Measurements from ENCODE around the gene ART1.

ART1 gene

DNA sequence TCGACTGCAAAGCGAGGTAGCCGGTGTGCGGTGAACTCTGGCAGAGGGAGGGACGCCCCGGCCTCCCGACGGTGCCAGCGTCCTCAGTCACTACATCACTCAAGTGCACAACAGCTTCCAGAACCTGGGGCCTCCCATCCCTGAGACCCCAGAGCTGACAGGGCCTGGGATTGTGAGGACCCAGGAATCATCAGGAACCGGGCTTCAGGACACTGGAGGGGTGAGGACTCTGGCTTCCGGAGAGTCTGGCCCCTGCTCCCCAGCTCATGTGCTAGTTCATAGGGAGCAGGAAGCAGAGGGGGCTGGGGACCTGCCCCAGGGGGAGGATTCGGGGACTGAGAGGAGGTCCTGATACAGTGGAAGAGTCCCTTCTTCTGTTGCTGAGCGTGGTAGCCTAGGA, 7.7 kb upstream of the ART1 start:
- no peak for DNase-seq
- TF ChIP-seq CTCF (IDR thresholded peaks at IDR 0.05; ENCODE audit: low read depth, low read length, missing control alignments), result no peak
- Histone ChIP-seq H3K27me3 (replicated peaks) (no peaks in the 10 kb centered on the region), H3K36me3 (replicated peaks) (no peaks in the 10 kb centered on the region), H3K27ac (no peak overlapping the region), H3K4me3 (ENCODE audit: low read depth, low read length) (no peak overlapping the region)
- in situ Hi-C loops (cut with HindIII; ENCODE audit: low pct_ligation_motif_present, low sequenced_read_pairs), result no loop called here

DNA sequence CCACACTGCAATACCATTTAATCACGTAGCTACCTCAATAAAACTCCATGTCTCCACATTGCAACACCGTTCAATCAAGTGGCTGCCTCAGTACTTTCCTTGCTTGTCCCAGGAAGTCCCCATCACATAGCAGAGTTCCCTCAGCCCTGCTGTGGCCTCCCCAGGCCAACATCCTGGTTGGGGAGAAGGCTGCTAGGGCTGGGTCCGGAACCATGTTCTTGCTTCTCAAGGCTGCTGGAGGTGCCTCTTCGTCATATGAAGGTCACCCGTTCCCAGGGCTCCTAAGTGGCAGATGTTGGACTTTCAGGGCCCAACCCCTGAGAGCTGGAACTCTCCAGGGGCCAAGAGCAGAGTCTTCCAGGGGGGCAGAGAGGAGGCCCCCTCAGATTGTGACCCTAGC, 6.4 kb upstream of the ART1 start:
- no peak for DNase-seq
- no peak for TF ChIP-seq CTCF (IDR thresholded peaks at IDR 0.05; ENCODE audit: low read depth, low read length, missing control alignments)
- H3K36me3 ChIP-seq (replicated peaks), result no peaks in the 10 kb centered on the region
- H3K27ac ChIP-seq, result no peak overlapping the region
- H3K27me3 ChIP-seq (replicated peaks), result no peaks in the 10 kb centered on the region
- in situ Hi-C loops (cut with HindIII; ENCODE audit: low pct_ligation_motif_present, low sequenced_read_pairs), result no loop called here
- H3K4me3 ChIP-seq (ENCODE audit: low read depth, low read length), result no peak overlapping the region

GRCh38 chr11:3639841-3640240, 5.1 kb upstream of the ART1 start:
- in situ Hi-C loops (cut with HindIII; ENCODE audit: low pct_ligation_motif_present, low sequenced_read_pairs), result no loop called here
- no peaks in the 10 kb centered on the region for H3K36me3 ChIP-seq (replicated peaks)
- no peaks in the 10 kb centered on the region for H3K27me3 ChIP-seq (replicated peaks)
- TF ChIP-seq CTCF (IDR thresholded peaks at IDR 0.05; ENCODE audit: low read depth, low read length, missing control alignments), result no peak
- H3K4me3 ChIP-seq (ENCODE audit: low read depth, low read length), result no peak overlapping the region
- no peak for DNase-seq
- no peak overlapping the region for H3K27ac ChIP-seq

DNA sequence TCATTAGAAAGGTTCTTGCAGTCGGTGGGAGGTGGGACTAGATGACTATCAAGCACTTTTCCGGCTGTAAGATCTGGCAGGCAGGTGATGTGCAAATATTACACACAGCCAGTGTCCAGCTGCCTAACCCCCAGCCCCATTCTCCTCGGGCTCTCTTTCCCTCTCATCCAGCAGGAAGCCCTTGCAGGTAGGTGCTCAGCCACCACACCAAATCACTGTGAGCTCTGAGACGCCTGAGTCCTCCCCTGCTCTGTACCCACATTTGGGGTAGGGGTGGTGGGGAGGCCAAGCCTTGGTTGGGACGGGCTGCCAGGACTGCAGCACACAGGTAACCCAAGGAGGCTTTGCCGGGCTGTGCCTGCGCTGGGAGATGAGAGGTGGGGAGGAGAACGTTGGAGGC, 3.7 kb upstream of the ART1 start:
- H3K27me3 ChIP-seq (replicated peaks), result no peaks in the 10 kb centered on the region
- H3K27ac ChIP-seq, result no peak overlapping the region
- H3K4me3 ChIP-seq (ENCODE audit: low read depth, low read length), result no peak overlapping the region
- H3K36me3 ChIP-seq (replicated peaks), result no peaks in the 10 kb centered on the region
- no peak for TF ChIP-seq CTCF (IDR thresholded peaks at IDR 0.05; ENCODE audit: low read depth, low read length, missing control alignments)
- in situ Hi-C loops (cut with HindIII; ENCODE audit: low pct_ligation_motif_present, low sequenced_read_pairs), result no loop called here
- DNase-seq, result no peak

DNA sequence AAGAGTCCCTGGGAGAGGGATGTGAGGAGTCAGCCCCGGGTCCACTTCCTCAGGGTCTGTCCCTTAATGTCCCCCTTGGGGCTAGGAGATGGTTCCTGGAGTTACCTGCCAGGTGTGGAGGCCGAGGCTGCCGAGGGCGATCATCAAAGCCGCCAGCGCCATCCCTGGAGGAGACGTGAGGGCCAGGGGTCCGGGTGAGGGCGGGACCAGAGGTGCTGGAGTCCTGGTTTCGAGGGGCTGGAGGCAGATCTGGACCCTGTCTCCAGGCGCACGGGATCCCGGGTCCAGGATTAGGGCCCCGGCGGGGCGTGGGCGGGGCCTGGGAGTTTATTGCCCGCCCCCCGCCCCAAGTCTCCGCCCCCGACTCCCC, 3.2 kb upstream of the ART1 start, which contains the start of gene ART5:
TSS of gene ART5 (minus strand) at position 292 of the 370 bp plus-strand sequence. CDS start at position 162, 130 bp downstream.
- H3K4me3 ChIP-seq (ENCODE audit: low read depth, low read length), result peak within 1 kb of the TSS; percentile 57
- in situ Hi-C loops (cut with HindIII; ENCODE audit: low pct_ligation_motif_present, low sequenced_read_pairs), result no loop called here
- DNase-seq, result no peak
- H3K27me3 ChIP-seq (replicated peaks), result no peaks in the 10 kb centered on the region
- H3K36me3 ChIP-seq (replicated peaks), result no peaks in the 10 kb centered on the region
- TF ChIP-seq CTCF (IDR thresholded peaks at IDR 0.05; ENCODE audit: low read depth, low read length, missing control alignments), result no peak
- no peak within 1 kb of the TSS for H3K27ac ChIP-seq

Data from brain microvascular endothelial cell (primary cell).